ENCODE results near the gene KRAS.
A peak's percentile ranks its signal among the peaks of the same experiment; 100 is the strongest.

- TF ChIP-seq POLR2A (IDR thresholded peaks at IDR 0.05): no peak
- TF ChIP-seq, protein P1, sequence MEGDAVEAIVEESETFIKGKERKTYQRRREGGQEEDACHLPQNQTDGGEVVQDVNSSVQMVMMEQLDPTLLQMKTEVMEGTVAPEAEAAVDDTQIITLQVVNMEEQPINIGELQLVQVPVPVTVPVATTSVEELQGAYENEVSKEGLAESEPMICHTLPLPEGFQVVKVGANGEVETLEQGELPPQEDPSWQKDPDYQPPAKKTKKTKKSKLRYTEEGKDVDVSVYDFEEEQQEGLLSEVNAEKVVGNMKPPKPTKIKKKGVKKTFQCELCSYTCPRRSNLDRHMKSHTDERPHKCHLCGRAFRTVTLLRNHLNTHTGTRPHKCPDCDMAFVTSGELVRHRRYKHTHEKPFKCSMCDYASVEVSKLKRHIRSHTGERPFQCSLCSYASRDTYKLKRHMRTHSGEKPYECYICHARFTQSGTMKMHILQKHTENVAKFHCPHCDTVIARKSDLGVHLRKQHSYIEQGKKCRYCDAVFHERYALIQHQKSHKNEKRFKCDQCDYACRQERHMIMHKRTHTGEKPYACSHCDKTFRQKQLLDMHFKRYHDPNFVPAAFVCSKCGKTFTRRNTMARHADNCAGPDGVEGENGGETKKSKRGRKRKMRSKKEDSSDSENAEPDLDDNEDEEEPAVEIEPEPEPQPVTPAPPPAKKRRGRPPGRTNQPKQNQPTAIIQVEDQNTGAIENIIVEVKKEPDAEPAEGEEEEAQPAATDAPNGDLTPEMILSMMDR (IDR thresholded peaks at IDR 0.05): peak; percentile 50 to 79 (median 73)
Observed at GRCh38 chr12:25155022-25155576, 95.6 kb downstream of the KRAS start.

Data from right lobe of liver (tissue), 4 donors.